ENCODE results near the gene OR5K3. TPM values are rescaled to one million over a fixed set of nuclear protein-coding genes. Genes with fewer than 3 reads are reported as not detected.
"Not testable (repeated sequence)": the region's sequence is repeated elsewhere in the genome, so short reads cannot be mapped to it uniquely, and the experiment has no call there.

OR5K3 gene
- total RNA-seq, 1 donor from 2014 or later, result not detected

- H3K27ac Mint-ChIP-seq (ENCODE audit: unreplicated experiment), result no peak overlapping the region
- DNase-seq (ENCODE audit: low spot score), result no peak
- H3K4me3 Mint-ChIP-seq (ENCODE audit: unreplicated experiment), result no peak overlapping the region
- peaks cover 4% of the 10 kb centered on the region for H3K36me3 Mint-ChIP-seq (ENCODE audit: low read depth, unreplicated experiment)
- no peak for TF ChIP-seq CTCF (IDR thresholded peaks at IDR 0.05; ENCODE audit: unreplicated experiment)
- H3K9me3 Mint-ChIP-seq (ENCODE audit: unreplicated experiment), result no peaks in the 10 kb centered on the region
- no peaks in the 10 kb centered on the region for H3K4me1 Mint-ChIP-seq (ENCODE audit: unreplicated experiment)
- H3K27me3 Mint-ChIP-seq (ENCODE audit: unreplicated experiment), result no peaks in the 10 kb centered on the region
Measured at GRCh38 chr3:98395101-98395500, 4.6 kb downstream of the OR5K3 start.

DNA sequence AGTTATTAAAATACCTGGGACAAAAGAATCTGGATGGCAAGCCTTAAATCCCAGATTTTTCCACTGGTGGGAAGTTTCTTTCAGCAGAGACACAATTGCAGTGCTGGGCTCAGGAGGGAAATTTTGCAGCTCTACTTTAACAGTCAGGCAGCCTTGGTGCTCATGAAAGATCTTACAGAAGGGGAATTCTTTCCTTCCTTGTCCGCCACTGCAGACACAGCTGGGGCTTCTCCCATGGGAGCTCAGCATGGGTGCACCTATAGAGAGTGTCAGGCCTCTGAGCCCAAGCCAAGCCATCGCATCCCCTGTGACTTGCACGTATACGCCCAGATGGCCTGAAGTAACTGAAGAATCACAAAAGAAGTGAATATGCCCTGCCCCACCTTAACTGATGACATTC is 6.0 kb downstream of the OR5K3 start:
- H3K4me1 Mint-ChIP-seq (ENCODE audit: unreplicated experiment); H3K27me3 Mint-ChIP-seq (ENCODE audit: unreplicated experiment); H3K9me3 Mint-ChIP-seq (ENCODE audit: unreplicated experiment); H3K4me3 Mint-ChIP-seq (ENCODE audit: unreplicated experiment); H3K36me3 Mint-ChIP-seq (ENCODE audit: low read depth, unreplicated experiment); DNase-seq (ENCODE audit: low spot score); H3K27ac Mint-ChIP-seq (ENCODE audit: unreplicated experiment): not testable (repeated sequence)

DNA sequence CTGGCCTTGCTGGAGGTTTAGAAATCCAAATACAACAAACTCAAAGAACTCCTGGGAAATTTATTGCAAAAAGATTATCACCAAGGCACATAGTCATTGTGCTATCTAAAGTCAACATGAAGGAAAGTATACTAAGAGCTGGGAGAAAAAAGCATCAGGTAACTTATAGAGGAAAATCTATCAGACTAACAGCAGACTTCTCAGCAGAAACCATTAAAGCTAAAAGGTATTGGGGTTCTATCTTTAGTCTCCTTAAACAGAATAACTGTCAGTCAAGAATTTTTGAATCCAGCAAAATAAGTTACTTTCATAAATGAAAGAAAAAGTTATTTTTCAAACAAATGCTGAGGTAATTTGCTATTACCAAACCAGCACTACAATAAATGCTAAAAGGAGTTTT is 8.0 kb downstream of the OR5K3 start:
- H3K9me3 Mint-ChIP-seq (ENCODE audit: unreplicated experiment), result no peaks in the 10 kb centered on the region
- H3K4me3 Mint-ChIP-seq (ENCODE audit: unreplicated experiment), result no peak overlapping the region
- no peak for DNase-seq (ENCODE audit: low spot score)
- no peak overlapping the region for H3K27ac Mint-ChIP-seq (ENCODE audit: unreplicated experiment)
- H3K36me3 Mint-ChIP-seq (ENCODE audit: low read depth, unreplicated experiment), result peaks cover 4% of the 10 kb centered on the region
- no peak for TF ChIP-seq CTCF (IDR thresholded peaks at IDR 0.05; ENCODE audit: unreplicated experiment)
- H3K4me1 Mint-ChIP-seq (ENCODE audit: unreplicated experiment), result no peaks in the 10 kb centered on the region
- H3K27me3 Mint-ChIP-seq (ENCODE audit: unreplicated experiment), result no peaks in the 10 kb centered on the region

- Mint-ChIP-seq H3K27me3 (ENCODE audit: unreplicated experiment) (no peaks in the 10 kb centered on the region), H3K4me1 (ENCODE audit: unreplicated experiment) (no peaks in the 10 kb centered on the region), H3K9me3 (ENCODE audit: unreplicated experiment) (peaks cover 8% of the 10 kb centered on the region), H3K27ac (ENCODE audit: unreplicated experiment) (no peak overlapping the region), H3K36me3 (ENCODE audit: low read depth, unreplicated experiment) (peaks cover 9% of the 10 kb centered on the region), H3K4me3 (ENCODE audit: unreplicated experiment) (no peak overlapping the region)
- no peak for DNase-seq (ENCODE audit: low spot score)
- TF ChIP-seq CTCF (IDR thresholded peaks at IDR 0.05; ENCODE audit: unreplicated experiment), result no peak
Measured at GRCh38 chr3:98402507-98402906, 12.0 kb downstream of the OR5K3 start.

DNA sequence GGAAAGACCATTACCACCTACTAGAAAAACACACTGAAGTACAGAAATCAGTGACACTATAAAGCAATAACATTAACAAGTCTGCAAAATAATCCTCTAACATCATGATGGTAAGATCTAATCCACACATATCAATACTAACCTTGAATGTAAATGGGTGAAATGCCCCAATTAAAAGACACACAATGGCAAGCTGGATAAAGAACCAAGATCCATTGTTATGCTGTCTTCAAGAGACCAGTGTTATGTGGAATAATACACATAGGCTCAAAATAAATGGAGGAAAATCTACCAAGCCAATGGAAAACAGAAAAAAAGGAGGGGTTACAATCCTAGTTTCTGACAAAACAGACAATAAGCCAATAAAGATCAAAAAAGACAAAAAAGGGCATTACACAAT is 13.5 kb downstream of the OR5K3 start:
- Mint-ChIP-seq H3K9me3 (ENCODE audit: unreplicated experiment) (peaks cover 8% of the 10 kb centered on the region), H3K36me3 (ENCODE audit: low read depth, unreplicated experiment) (peaks cover 7% of the 10 kb centered on the region), H3K4me3 (ENCODE audit: unreplicated experiment) (no peak overlapping the region), H3K4me1 (ENCODE audit: unreplicated experiment) (no peaks in the 10 kb centered on the region), H3K27ac (ENCODE audit: unreplicated experiment) (no peak overlapping the region), H3K27me3 (ENCODE audit: unreplicated experiment) (no peaks in the 10 kb centered on the region)
- no peak for TF ChIP-seq CTCF (IDR thresholded peaks at IDR 0.05; ENCODE audit: unreplicated experiment)
- no peak for DNase-seq (ENCODE audit: low spot score)

DNA sequence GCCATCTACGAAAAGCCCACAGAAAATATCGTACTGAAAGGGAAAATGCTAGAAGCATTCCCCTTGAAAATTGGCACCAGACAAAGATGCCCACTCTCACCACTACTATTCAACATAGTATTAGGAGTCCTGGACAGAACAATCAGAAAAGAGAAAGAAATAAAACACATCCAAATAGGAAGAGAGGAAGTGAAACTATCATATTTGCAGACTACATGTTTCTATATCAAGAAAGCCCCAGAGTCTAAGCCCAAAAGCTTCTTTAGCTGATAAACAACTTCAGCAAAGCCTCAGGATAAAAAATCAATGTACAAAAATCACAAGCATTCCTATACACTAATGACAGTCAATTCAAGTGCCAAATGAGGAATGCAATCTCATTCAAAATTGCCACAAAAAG is 15.6 kb downstream of the OR5K3 start:
- Mint-ChIP-seq H3K36me3 (ENCODE audit: low read depth, unreplicated experiment) (peaks cover 7% of the 10 kb centered on the region), H3K27me3 (ENCODE audit: unreplicated experiment) (no peaks in the 10 kb centered on the region), H3K4me1 (ENCODE audit: unreplicated experiment) (no peaks in the 10 kb centered on the region), H3K9me3 (ENCODE audit: unreplicated experiment) (peaks cover 8% of the 10 kb centered on the region), H3K27ac (ENCODE audit: unreplicated experiment) (no peak overlapping the region), H3K4me3 (ENCODE audit: unreplicated experiment) (peak overlapping the region; percentile 8)
- TF ChIP-seq CTCF (IDR thresholded peaks at IDR 0.05; ENCODE audit: unreplicated experiment), result no peak
- no peak for DNase-seq (ENCODE audit: low spot score)

All from endothelial cell (in vitro differentiated cells).